A549 (cell line): ENCODE measurements around the gene MPZL2.

Experiments used
- CBX8 ChIP-seq: fragments of 200-600 bp; sonication (generic); IDR thresholded peaks from 2 replicates; pipeline ENCODE4 v1.6.1; 2016
- MAX ChIP-seq: IDR thresholded peaks from 2 replicates; pipeline ENCODE4 v1.6.1; 2012

- TF ChIP-seq CBX8 (no peak), MAX (no peak)
Measured at GRCh38 chr11:118226781-118227180, 37.3 kb downstream of the MPZL2 start.
